PFSK-1 (cell line): Measurements from ENCODE around the gene GREB1.

Source experiments
- FOXP2 ChIP-seq: optimal IDR thresholded peaks from 2 replicates; pipeline ENCODE3; 2011; ENCODE audit warnings: borderline replicate concordance, control low read depth, inconsistent platforms; ENCODE audit not compliant: insufficient read depth; ENCODE audit errors: extremely low read length, extremely low read depth
- POLR2AphosphoS5 ChIP-seq: IDR thresholded peaks from 2 replicates; pipeline ENCODE4 v1.6.1; 2012; ENCODE audit warnings: low read depth, mild to moderate bottlenecking, control low read depth, low read length, moderate library complexity
- SIN3A ChIP-seq: IDR thresholded peaks from 2 replicates; pipeline ENCODE4 v1.6.1; 2012; ENCODE audit warnings: mild to moderate bottlenecking, low read length, moderate library complexity, borderline replicate concordance; ENCODE audit not compliant: insufficient read depth
- TAF1 ChIP-seq: IDR thresholded peaks from 2 replicates; pipeline ENCODE4 v1.6.1; 2012; ENCODE audit warnings: low read length, control low read depth, borderline replicate concordance; ENCODE audit not compliant: insufficient read depth
- TF ChIP-seq, protein P1 (sequence below), 2 experiments: IDR thresholded peaks; 2 replicates each; pipeline versions ENCODE4 v1.6.1 to v1.8.0; 2011 to 2012; ENCODE audit warnings: low read depth in 2 of 2, low read length in 2 of 2, control low read depth in 1 of 2, inconsistent platforms in 1 of 2, mild to moderate bottlenecking in 1 of 2, moderate library complexity in 1 of 2; ENCODE audit not compliant: insufficient read depth in 1 of 2

DNA sequence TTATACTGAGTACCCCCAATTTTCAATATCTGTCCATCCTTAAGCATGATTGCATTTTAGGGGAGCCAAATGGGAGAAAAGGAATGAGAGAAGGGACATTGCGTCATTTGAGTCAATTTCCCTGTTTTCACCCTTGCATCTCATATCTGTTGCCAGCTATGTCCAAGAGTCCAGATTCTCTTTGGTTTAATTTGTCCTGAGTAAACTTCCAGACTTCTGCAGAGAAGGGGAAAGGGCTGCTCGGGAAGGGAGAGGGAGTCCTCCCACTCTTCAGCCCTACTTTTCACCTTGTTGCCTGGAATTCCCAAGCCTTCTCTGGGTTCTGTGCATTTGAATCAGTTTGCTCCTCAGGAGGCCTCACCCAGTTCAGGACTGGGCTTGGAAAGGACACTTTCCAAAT lies 16.5 kb downstream of the GREB1 start:
- TF ChIP-seq TAF1 (no peak), POLR2AphosphoS5 (no peak), FOXP2 (no peak), SIN3A (no peak)
- TF ChIP-seq, protein P1, sequence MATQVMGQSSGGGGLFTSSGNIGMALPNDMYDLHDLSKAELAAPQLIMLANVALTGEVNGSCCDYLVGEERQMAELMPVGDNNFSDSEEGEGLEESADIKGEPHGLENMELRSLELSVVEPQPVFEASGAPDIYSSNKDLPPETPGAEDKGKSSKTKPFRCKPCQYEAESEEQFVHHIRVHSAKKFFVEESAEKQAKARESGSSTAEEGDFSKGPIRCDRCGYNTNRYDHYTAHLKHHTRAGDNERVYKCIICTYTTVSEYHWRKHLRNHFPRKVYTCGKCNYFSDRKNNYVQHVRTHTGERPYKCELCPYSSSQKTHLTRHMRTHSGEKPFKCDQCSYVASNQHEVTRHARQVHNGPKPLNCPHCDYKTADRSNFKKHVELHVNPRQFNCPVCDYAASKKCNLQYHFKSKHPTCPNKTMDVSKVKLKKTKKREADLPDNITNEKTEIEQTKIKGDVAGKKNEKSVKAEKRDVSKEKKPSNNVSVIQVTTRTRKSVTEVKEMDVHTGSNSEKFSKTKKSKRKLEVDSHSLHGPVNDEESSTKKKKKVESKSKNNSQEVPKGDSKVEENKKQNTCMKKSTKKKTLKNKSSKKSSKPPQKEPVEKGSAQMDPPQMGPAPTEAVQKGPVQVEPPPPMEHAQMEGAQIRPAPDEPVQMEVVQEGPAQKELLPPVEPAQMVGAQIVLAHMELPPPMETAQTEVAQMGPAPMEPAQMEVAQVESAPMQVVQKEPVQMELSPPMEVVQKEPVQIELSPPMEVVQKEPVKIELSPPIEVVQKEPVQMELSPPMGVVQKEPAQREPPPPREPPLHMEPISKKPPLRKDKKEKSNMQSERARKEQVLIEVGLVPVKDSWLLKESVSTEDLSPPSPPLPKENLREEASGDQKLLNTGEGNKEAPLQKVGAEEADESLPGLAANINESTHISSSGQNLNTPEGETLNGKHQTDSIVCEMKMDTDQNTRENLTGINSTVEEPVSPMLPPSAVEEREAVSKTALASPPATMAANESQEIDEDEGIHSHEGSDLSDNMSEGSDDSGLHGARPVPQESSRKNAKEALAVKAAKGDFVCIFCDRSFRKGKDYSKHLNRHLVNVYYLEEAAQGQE (IDR thresholded peaks at IDR 0.05; ENCODE audit: insufficient read depth in 1 of 2, low read depth in 2 of 2, low read length in 2 of 2), result no peak
